Memory B cell (primary cell): ENCODE results near the gene ZCCHC24.

Experiments used
- ATAC-seq: fragments of 150-1000 bp; cut with Tn5 transposase; 2 replicates; pipeline ENCODE4 v1.10.0; 2021; ENCODE audit warnings: low read depth, mild to moderate bottlenecking, moderate library complexity
- DNase-seq, 2 donors: peaks; one replicate each; pipeline ENCODE4 v3.0.0; 2022; ENCODE audit warnings: low spot score in 2 of 2
- H3K27ac Mint-ChIP-seq: one replicate; pipeline ENCODE4 v1.8.0; 2022; ENCODE audit warnings: mild to moderate bottlenecking, moderate library complexity, mixed read lengths
- H3K27me3 Mint-ChIP-seq: one replicate; pipeline ENCODE4 v1.8.0; 2022; ENCODE audit warnings: mixed read lengths
- H3K36me3 Mint-ChIP-seq: one replicate; pipeline ENCODE4 v1.8.0; 2022; ENCODE audit warnings: mild to moderate bottlenecking, mixed read lengths
- H3K4me1 Mint-ChIP-seq: one replicate; pipeline ENCODE4 v1.8.0; 2022; ENCODE audit warnings: mixed read lengths
- H3K4me3 Mint-ChIP-seq: one replicate; pipeline ENCODE4 v1.8.0; 2022; ENCODE audit warnings: mild to moderate bottlenecking, moderate library complexity, mixed read lengths
- H3K9me3 Mint-ChIP-seq: one replicate; pipeline ENCODE4 v1.8.0; 2022; ENCODE audit warnings: mixed read lengths

The ZCCHC24 gene

GRCh38 chr10:79381804-79382221 lies 63.6 kb downstream of the ZCCHC24 start:
- Mint-ChIP-seq H3K27me3 (no peaks in the 10 kb centered on the region), H3K36me3 (no peaks in the 10 kb centered on the region), H3K4me1 (no peaks in the 10 kb centered on the region), H3K9me3 (no peaks in the 10 kb centered on the region), H3K4me3 (no peak overlapping the region), H3K27ac (no peak overlapping the region)
- DNase-seq (no peak), ATAC-seq (no peak)

GRCh38 chr10:79380946-79381721 lies 64.3 kb downstream of the ZCCHC24 start:
- Mint-ChIP-seq H3K9me3 (no peaks in the 10 kb centered on the region), H3K36me3 (no peaks in the 10 kb centered on the region), H3K4me3 (no peak overlapping the region), H3K27me3 (no peaks in the 10 kb centered on the region), H3K4me1 (no peaks in the 10 kb centered on the region), H3K27ac (no peak overlapping the region)
- DNase-seq (no peak), ATAC-seq (no peak)

GRCh38 chr10:79380125-79380945 lies 65.1 kb downstream of the ZCCHC24 start:
- H3K27ac Mint-ChIP-seq = no peak overlapping the region
- ATAC-seq (no peak), DNase-seq (no peak)
- H3K9me3 Mint-ChIP-seq = no peaks in the 10 kb centered on the region
- H3K36me3 Mint-ChIP-seq = no peaks in the 10 kb centered on the region
- no peaks in the 10 kb centered on the region for H3K27me3 Mint-ChIP-seq
- H3K4me3 Mint-ChIP-seq = no peak overlapping the region
- H3K4me1 Mint-ChIP-seq = no peaks in the 10 kb centered on the region

GRCh38 chr10:79379512-79380124 lies 65.8 kb downstream of the ZCCHC24 start:
- Mint-ChIP-seq H3K9me3 (no peaks in the 10 kb centered on the region), H3K27me3 (no peaks in the 10 kb centered on the region), H3K4me3 (no peak overlapping the region), H3K27ac (no peak overlapping the region), H3K36me3 (no peaks in the 10 kb centered on the region), H3K4me1 (peaks cover 2% of the 10 kb centered on the region)
- no peak for ATAC-seq
- no peak for DNase-seq

GRCh38 chr10:79378647-79379511 lies 66.5 kb downstream of the ZCCHC24 start:
- DNase-seq (no peak), ATAC-seq (no peak)
- Mint-ChIP-seq H3K27ac (no peak overlapping the region), H3K27me3 (no peaks in the 10 kb centered on the region), H3K4me3 (no peak overlapping the region), H3K9me3 (no peaks in the 10 kb centered on the region), H3K4me1 (peaks cover 3% of the 10 kb centered on the region), H3K36me3 (no peaks in the 10 kb centered on the region)

GRCh38 chr10:79378383-79378646 lies 67.1 kb downstream of the ZCCHC24 start:
- DNase-seq (no peak), ATAC-seq (no peak)
- Mint-ChIP-seq H3K9me3 (no peaks in the 10 kb centered on the region), H3K4me1 (peaks cover 3% of the 10 kb centered on the region), H3K36me3 (no peaks in the 10 kb centered on the region), H3K27ac (no peak overlapping the region), H3K27me3 (no peaks in the 10 kb centered on the region), H3K4me3 (no peak overlapping the region)

GRCh38 chr10:79377557-79378382 lies 67.7 kb downstream of the ZCCHC24 start:
- Mint-ChIP-seq H3K27me3 (no peaks in the 10 kb centered on the region), H3K4me3 (no peak overlapping the region), H3K9me3 (no peaks in the 10 kb centered on the region), H3K36me3 (no peaks in the 10 kb centered on the region), H3K27ac (no peak overlapping the region), H3K4me1 (peaks cover 3% of the 10 kb centered on the region)
- ATAC-seq (no peak), DNase-seq (no peak)

GRCh38 chr10:79376751-79377556 lies 68.5 kb downstream of the ZCCHC24 start:
- Mint-ChIP-seq H3K4me1 (peaks cover 3% of the 10 kb centered on the region), H3K36me3 (no peaks in the 10 kb centered on the region), H3K27ac (no peak overlapping the region), H3K27me3 (no peaks in the 10 kb centered on the region), H3K9me3 (no peaks in the 10 kb centered on the region), H3K4me3 (no peak overlapping the region)
- DNase-seq (no peak), ATAC-seq (no peak)

- no peak overlapping the region for H3K27ac Mint-ChIP-seq
- ATAC-seq (no peak), DNase-seq (no peak)
- no peaks in the 10 kb centered on the region for H3K27me3 Mint-ChIP-seq
- peaks cover 3% of the 10 kb centered on the region for H3K4me1 Mint-ChIP-seq
- no peak overlapping the region for H3K4me3 Mint-ChIP-seq
- H3K36me3 Mint-ChIP-seq = no peaks in the 10 kb centered on the region
- H3K9me3 Mint-ChIP-seq = no peaks in the 10 kb centered on the region
Observed at GRCh38 chr10:79376078-79376628, 69.3 kb downstream of the ZCCHC24 start.

- H3K27me3 Mint-ChIP-seq = no peaks in the 10 kb centered on the region
- DNase-seq = no peak
- H3K4me3 Mint-ChIP-seq = no peak overlapping the region
- H3K4me1 Mint-ChIP-seq = peaks cover 3% of the 10 kb centered on the region
- H3K9me3 Mint-ChIP-seq = peaks cover 1% of the 10 kb centered on the region
- no peaks in the 10 kb centered on the region for H3K36me3 Mint-ChIP-seq
- no peak overlapping the region for H3K27ac Mint-ChIP-seq
- ATAC-seq = no peak
Observed at GRCh38 chr10:79375321-79376077, 69.9 kb downstream of the ZCCHC24 start.

GRCh38 chr10:79374312-79375191 lies 70.9 kb downstream of the ZCCHC24 start:
- peak; percentile 67 for ATAC-seq
- DNase-seq = peak; percentile 69 to 75
- H3K4me1 Mint-ChIP-seq = peaks cover 3% of the 10 kb centered on the region
- H3K27me3 Mint-ChIP-seq = no peaks in the 10 kb centered on the region
- H3K36me3 Mint-ChIP-seq = no peaks in the 10 kb centered on the region
- no peak overlapping the region for H3K4me3 Mint-ChIP-seq
- peak overlapping the region; percentile 31 for H3K27ac Mint-ChIP-seq
- peaks cover 1% of the 10 kb centered on the region for H3K9me3 Mint-ChIP-seq
